Naive thymus-derived CD4-positive, alpha-beta T cell (primary cell): ENCODE data around the gene FAM184A. TPM values are rescaled to one million over a fixed set of nuclear protein-coding genes. Genes with fewer than 3 reads are reported as not detected.
A peak's percentile ranks its signal among the peaks of the same experiment; 100 is the strongest.

ENCODE experiments used
- ATAC-seq: fragments of 150-1000 bp; cut with Tn5 transposase; 2 replicates; pipeline ENCODE4 v1.10.0; 2021; ENCODE audit warnings: mild to moderate bottlenecking, moderate library complexity
- CTCF ChIA-PET: fragments of 350-600 bp; sonication (Branson Sonifier 250); formaldehyde crosslinking; loops from one replicate; lab custom pipeline; 2021; ENCODE audit warnings: antibody characterized with exemption; lab: Charles Lee
- POLR2A ChIA-PET: fragments of 350-600 bp; sonication (Branson Sonifier 250); formaldehyde crosslinking; loops from one replicate; lab custom pipeline; 2021; ENCODE audit warnings: antibody characterized with exemption, inconsistent platforms; lab: Charles Lee
- DNase-seq, 9 donors: peaks; one replicate each; pipeline versions ENCODE4 v3.0.0 to v3.0.0-alpha.2; 2020 to 2022; ENCODE audit warnings: mixed read lengths in 1 of 9
- H3K27ac ChIP-seq: one replicate; pipeline ENCODE4 v1.7.0; 2013; ENCODE audit warnings: mild to moderate bottlenecking, low read depth, low read length, moderate library complexity
- H3K27me3 ChIP-seq, 2 donors: one replicate each; pipeline ENCODE4 v1.7.0; 2013; ENCODE audit warnings: low read length in 2 of 2, mild to moderate bottlenecking in 2 of 2, moderate library complexity in 2 of 2; ENCODE audit not compliant: control insufficient read depth in 2 of 2, insufficient read depth in 2 of 2
- H3K36me3 ChIP-seq, 3 experiments: 1 replicate in 2 of 3; 2 replicates in 1 of 3; pipeline ENCODE4 v1.7.0; 2013; ENCODE audit warnings: low read length in 3 of 3, mild to moderate bottlenecking in 3 of 3, moderate library complexity in 1 of 3; ENCODE audit not compliant: insufficient read depth in 3 of 3, control insufficient read depth in 2 of 3
- H3K4me1 ChIP-seq, 2 donors: one replicate each; pipeline ENCODE4 v1.7.0; 2013; ENCODE audit warnings: low read length in 2 of 2, mild to moderate bottlenecking in 2 of 2, moderate library complexity in 1 of 2; ENCODE audit not compliant: control insufficient read depth in 2 of 2, insufficient read depth in 2 of 2
- H3K4me3 ChIP-seq: 2 replicates; pipeline ENCODE4 v1.7.0; 2013; ENCODE audit warnings: mild to moderate bottlenecking, low read length
- H3K9me3 ChIP-seq, 3 experiments: 1 replicate in 2 of 3; 2 replicates in 1 of 3; pipeline ENCODE4 v1.7.0; 2013; ENCODE audit warnings: low read length in 3 of 3; ENCODE audit not compliant: control insufficient read depth in 2 of 3
- H3K27ac Mint-ChIP-seq, 9 donors: one replicate each; pipeline ENCODE4 v1.8.0; 2020 to 2022; ENCODE audit warnings: mixed read lengths in 9 of 9, mild to moderate bottlenecking in 8 of 9, moderate library complexity in 5 of 9, inconsistent platforms in 2 of 9
- H3K27me3 Mint-ChIP-seq, 5 donors: one replicate each; pipeline ENCODE4 v1.8.0; 2021 to 2022; ENCODE audit warnings: mixed read lengths in 5 of 5, mild to moderate bottlenecking in 1 of 5
- H3K36me3 Mint-ChIP-seq, 5 donors: one replicate each; pipeline ENCODE4 v1.8.0; 2020 to 2022; ENCODE audit warnings: mixed read lengths in 5 of 5, mild to moderate bottlenecking in 3 of 5, inconsistent platforms in 1 of 5
- H3K4me1 Mint-ChIP-seq, 7 donors: one replicate each; pipeline ENCODE4 v1.8.0; 2020 to 2022; ENCODE audit warnings: mixed read lengths in 7 of 7, mild to moderate bottlenecking in 3 of 7, inconsistent platforms in 1 of 7
- H3K4me3 Mint-ChIP-seq, 10 donors: one replicate each; pipeline ENCODE4 v1.8.0; 2020 to 2022; ENCODE audit warnings: mild to moderate bottlenecking in 10 of 10, mixed read lengths in 10 of 10, moderate library complexity in 6 of 10, inconsistent platforms in 2 of 10
- H3K9me3 Mint-ChIP-seq, 11 donors: one replicate each; pipeline ENCODE4 v1.8.0; 2020 to 2022; ENCODE audit warnings: mixed read lengths in 11 of 11, mild to moderate bottlenecking in 4 of 11, inconsistent platforms in 1 of 11, moderate library complexity in 1 of 11
- intact Hi-C, 2 donors: fragments of 100-400 bp; cut with micrococcal nuclease; formaldehyde crosslinking; loops; one replicate each; pipeline ENCODE4 v1.15.1; 2023
- polyA plus RNA-seq, 2 donors: library from polyadenylated mRNA; unstranded; fragments of 300-500 nt; fragmentation: Illumina TruSeq; gene quantifications; one replicate each; pipeline ENCODE4 v1.2.3, GENCODE V29; 2021
- total RNA-seq, 6 experiments: library from RNA in 5 of 6; stranded (reverse) in 5 of 6; gene quantifications; 1 replicate in 5 of 6; 2 replicates in 1 of 6; pipeline ENCODE4 v1.2.3 and lab custom pipeline; 2021 to 2026

Gene FAM184A
- total and polyA plus RNA-seq, 7 experiments from 2014 or later, result 0.99 to 9.8 (median 6.0) TPM

GRCh38 chr6:118993358-118993757, 85.1 kb downstream of the FAM184A start:
- ATAC-seq (no peak), DNase-seq (no peak)
- H3K9me3 ChIP-seq, result no peaks in the 10 kb centered on the region
- intact Hi-C loops, result no loop called here
- peaks cover 2 to 18% (median 3%) of the 10 kb centered on the region in 5 donors for H3K36me3 Mint-ChIP-seq
- H3K27me3 ChIP-seq, result no peaks in the 10 kb centered on the region
- H3K4me3 ChIP-seq, result no peak overlapping the region
- peaks cover 4 to 7% (median 6%) of the 10 kb centered on the region in 7 donors for H3K4me1 Mint-ChIP-seq
- H3K36me3 ChIP-seq, result no peaks in the 10 kb centered on the region
- no peaks in the 10 kb centered on the region for H3K27me3 Mint-ChIP-seq
- H3K27ac Mint-ChIP-seq, result no peak overlapping the region
- H3K9me3 Mint-ChIP-seq, result no peaks in the 10 kb centered on the region
- H3K27ac ChIP-seq, result no peak overlapping the region
- ChIA-PET POLR2A (no interaction called here), CTCF (no interaction called here)
- H3K4me3 Mint-ChIP-seq, result no peak overlapping the region
- no peaks in the 10 kb centered on the region for H3K4me1 ChIP-seq

GRCh38 chr6:118992186-118992795, 86.2 kb downstream of the FAM184A start:
- no peak overlapping the region for H3K4me3 Mint-ChIP-seq
- Histone ChIP-seq H3K4me1 (no peaks in the 10 kb centered on the region), H3K9me3 (no peaks in the 10 kb centered on the region), H3K27me3 (no peaks in the 10 kb centered on the region), H3K4me3 (no peak overlapping the region), H3K36me3 (no peaks in the 10 kb centered on the region), H3K27ac (no peak overlapping the region)
- DNase-seq (no peak), ATAC-seq (no peak)
- CTCF ChIA-PET, result no interaction called here
- H3K9me3 Mint-ChIP-seq, result no peaks in the 10 kb centered on the region
- intact Hi-C loops, result no loop called here
- peaks cover 0 to 8% (median 0%) of the 10 kb centered on the region in 5 donors for H3K36me3 Mint-ChIP-seq
- H3K4me1 Mint-ChIP-seq, result peaks cover 0 to 2% (median 0%) of the 10 kb centered on the region in 7 donors
- no peaks in the 10 kb centered on the region for H3K27me3 Mint-ChIP-seq
- H3K27ac Mint-ChIP-seq, result no peak overlapping the region
- POLR2A ChIA-PET, result no interaction called here

- Mint-ChIP-seq H3K9me3 (no peaks in the 10 kb centered on the region), H3K4me3 (no peak overlapping the region), H3K27me3 (no peaks in the 10 kb centered on the region), H3K4me1 (peaks cover 0 to 11% (median 0%) of the 10 kb centered on the region in 7 donors), H3K36me3 (peaks cover 0 to 7% (median 0%) of the 10 kb centered on the region in 5 donors), H3K27ac (peak overlapping the region in 1 of 9 donors; percentile 25)
- no peak for ATAC-seq
- Histone ChIP-seq H3K27ac (no peak overlapping the region), H3K27me3 (no peaks in the 10 kb centered on the region), H3K4me1 (no peaks in the 10 kb centered on the region), H3K9me3 (no peaks in the 10 kb centered on the region), H3K4me3 (no peak overlapping the region), H3K36me3 (no peaks in the 10 kb centered on the region)
- ChIA-PET POLR2A (no interaction called here), CTCF (no interaction called here)
- intact Hi-C loops, result no loop called here
- DNase-seq, result no peak
These were observed 92.2 kb downstream of the FAM184A start for GRCh38 chr6:118986312-118986711.

- ATAC-seq (no peak), DNase-seq (no peak)
- Histone ChIP-seq H3K27ac (no peak overlapping the region), H3K4me1 (no peaks in the 10 kb centered on the region), H3K27me3 (no peaks in the 10 kb centered on the region), H3K9me3 (no peaks in the 10 kb centered on the region), H3K36me3 (no peaks in the 10 kb centered on the region), H3K4me3 (no peak overlapping the region)
- H3K27me3 Mint-ChIP-seq, result no peaks in the 10 kb centered on the region
- intact Hi-C loops, result no loop called here
- H3K9me3 Mint-ChIP-seq, result no peaks in the 10 kb centered on the region
- CTCF ChIA-PET, result no interaction called here
- POLR2A ChIA-PET, result no interaction called here
- H3K4me1 Mint-ChIP-seq, result peaks cover 0 to 11% (median 0%) of the 10 kb centered on the region in 7 donors
- H3K4me3 Mint-ChIP-seq, result no peak overlapping the region
- H3K27ac Mint-ChIP-seq, result no peak overlapping the region
- peaks cover 0 to 4% (median 0%) of the 10 kb centered on the region in 5 donors for H3K36me3 Mint-ChIP-seq
These were observed 93.2 kb downstream of the FAM184A start for GRCh38 chr6:118985123-118985830.

GRCh38 chr6:118984342-118984741, 94.1 kb downstream of the FAM184A start:
- Histone ChIP-seq H3K9me3 (no peaks in the 10 kb centered on the region), H3K27me3 (no peaks in the 10 kb centered on the region), H3K4me1 (no peaks in the 10 kb centered on the region), H3K36me3 (no peaks in the 10 kb centered on the region), H3K4me3 (no peak overlapping the region), H3K27ac (no peak overlapping the region)
- ATAC-seq, result no peak
- H3K4me3 Mint-ChIP-seq, result no peak overlapping the region
- intact Hi-C loops, result no loop called here
- no peak overlapping the region for H3K27ac Mint-ChIP-seq
- DNase-seq, result no peak
- H3K27me3 Mint-ChIP-seq, result no peaks in the 10 kb centered on the region
- peaks cover 0 to 9% (median 4%) of the 10 kb centered on the region in 5 donors for H3K36me3 Mint-ChIP-seq
- H3K4me1 Mint-ChIP-seq, result peaks cover 0 to 11% (median 0%) of the 10 kb centered on the region in 7 donors
- POLR2A ChIA-PET, result no interaction called here
- no peaks in the 10 kb centered on the region for H3K9me3 Mint-ChIP-seq
- CTCF ChIA-PET, result no interaction called here

GRCh38 chr6:118982575-118982911, 95.9 kb downstream of the FAM184A start:
- ATAC-seq, result no peak

More at GRCh38 chr6:118982575-118982911, 95.9 kb downstream of the FAM184A start:
- ChIA-PET POLR2A (no interaction called here), CTCF (no interaction called here)
- H3K4me1 Mint-ChIP-seq, result peaks cover 0 to 11% (median 0%) of the 10 kb centered on the region in 7 donors
- no peak overlapping the region for H3K27ac ChIP-seq
- H3K4me3 ChIP-seq, result no peak overlapping the region
- no peak for DNase-seq
- peaks cover 2 to 23% (median 11%) of the 10 kb centered on the region in 5 donors for H3K36me3 Mint-ChIP-seq
- no peaks in the 10 kb centered on the region for H3K9me3 ChIP-seq
- H3K27me3 Mint-ChIP-seq, result no peaks in the 10 kb centered on the region
- H3K36me3 ChIP-seq, result no peaks in the 10 kb centered on the region
- H3K27ac Mint-ChIP-seq, result no peak overlapping the region
- H3K9me3 Mint-ChIP-seq, result no peaks in the 10 kb centered on the region
- H3K27me3 ChIP-seq, result no peaks in the 10 kb centered on the region
- H3K4me1 ChIP-seq, result no peaks in the 10 kb centered on the region
- intact Hi-C loops, result no loop called here
- no peak overlapping the region for H3K4me3 Mint-ChIP-seq
